ENCODE measurements around the gene CEND1.

GRCh38 chr11:742156-742546 is 47.7 kb downstream of the CEND1 start:
- TF ChIP-seq CTCF (IDR thresholded peaks at IDR 0.05): no peak
- no peak for TF ChIP-seq POLR2A (IDR thresholded peaks at IDR 0.05)

All from tibial nerve (tissue), 3 donors.